HepG2 (cell line): ENCODE data around the gene TMEM219. TPM values are rescaled to one million over a fixed set of nuclear protein-coding genes. Genes with fewer than 3 reads are reported as not detected.

Experiments used
- ARNTL ChIP-seq: sonication (generic); formaldehyde crosslinking; IDR thresholded peaks from 2 replicates; pipeline ENCODE4 v1.4.0; 2020; ENCODE audit warnings: mild to moderate bottlenecking, missing genetic modification reagents
- SALL1 ChIP-seq: sonication (generic); formaldehyde crosslinking; IDR thresholded peaks from 2 replicates; pipeline ENCODE4 v1.8.0; 2022; ENCODE audit warnings: mild to moderate bottlenecking, missing genetic modification reagents
- TARDBP ChIP-seq: sonication (generic); formaldehyde crosslinking; IDR thresholded peaks from 2 replicates; pipeline ENCODE4 v1.8.0; 2022; ENCODE audit warnings: mild to moderate bottlenecking, missing genetic modification reagents
- ZNF253 ChIP-seq: sonication (generic); formaldehyde crosslinking; IDR thresholded peaks from 2 replicates; pipeline ENCODE4 v1.8.0; 2022; ENCODE audit warnings: mild to moderate bottlenecking, missing genetic modification reagents, borderline replicate concordance
- ZNF329 ChIP-seq: sonication (generic); formaldehyde crosslinking; IDR thresholded peaks from 2 replicates; pipeline ENCODE4 v1.9.0; 2021; ENCODE audit warnings: low read depth, mild to moderate bottlenecking, missing genetic modification reagents
- ZNF713 ChIP-seq: sonication (generic); formaldehyde crosslinking; IDR thresholded peaks from 2 replicates; pipeline ENCODE4 v1.4.0; 2020; ENCODE audit warnings: mild to moderate bottlenecking, missing genetic modification reagents
- ZNF788 ChIP-seq: sonication (generic); formaldehyde crosslinking; IDR thresholded peaks from 2 replicates; pipeline ENCODE4 v1.5.0; 2020; ENCODE audit warnings: mild to moderate bottlenecking, missing genetic modification reagents, borderline replicate concordance
- polyA plus RNA-seq, 8 experiments: library from polyadenylated mRNA; depleted of rRNA in 3 of 8; stranded (reverse) in 7 of 8; unstranded in 1 of 8; fragments of >200 nt; fragmentation: Illumina TruSeq in 4 of 8; extraction: Trizol in 4 of 8; gene quantifications; 2 replicates each; pipeline versions ENCODE4 v1.2.1 to v1.2.3, GENCODE V29; 2011 to 2016; ENCODE audit warnings: low read depth in 4 of 8, missing spikeins in 1 of 8, mixed read lengths in 1 of 8; ENCODE audit not compliant: insufficient read depth in 1 of 8
- total RNA-seq, 5 experiments: library from RNA; depleted of rRNA; stranded (reverse); fragments of >200 nt; fragmentation: Illumina TruSeq; extraction: Trizol; gene quantifications; 2 replicates each; pipeline ENCODE4 v1.2.3, GENCODE V29; 2016; ENCODE audit warnings: low read depth in 1 of 5
- TF ChIP-seq, protein P1 (sequence below): sonication (generic); formaldehyde crosslinking; IDR thresholded peaks from 2 replicates; pipeline ENCODE4 v1.8.1; 2023; ENCODE audit warnings: mild to moderate bottlenecking, moderate library complexity, missing genetic modification reagents
- TF ChIP-seq, protein P2 (sequence below): sonication (generic); formaldehyde crosslinking; IDR thresholded peaks from 2 replicates; pipeline ENCODE4 v1.5.0; 2020; ENCODE audit warnings: missing genetic modification reagents
- TF ChIP-seq, protein P3 (sequence below): sonication (generic); formaldehyde crosslinking; IDR thresholded peaks from 2 replicates; pipeline ENCODE4 v1.5.0; 2020; ENCODE audit warnings: mild to moderate bottlenecking, missing genetic modification reagents
- TF ChIP-seq, protein P4 (sequence below): sonication (generic); formaldehyde crosslinking; IDR thresholded peaks from 2 replicates; pipeline ENCODE4 v1.5.0; 2020; ENCODE audit warnings: missing genetic modification reagents, mild to moderate bottlenecking, borderline replicate concordance
- TF ChIP-seq, protein P5 (sequence below): sonication (generic); formaldehyde crosslinking; IDR thresholded peaks from 2 replicates; pipeline ENCODE4 v1.5.0; 2020; ENCODE audit warnings: mild to moderate bottlenecking, missing genetic modification reagents, borderline replicate concordance

The TMEM219 gene
- total and polyA plus RNA-seq, 2 of the 13 experiments (the other 11 are each of a cell fraction or from before 2014, with no cell fraction given): 105 to 115 TPM

DNA sequence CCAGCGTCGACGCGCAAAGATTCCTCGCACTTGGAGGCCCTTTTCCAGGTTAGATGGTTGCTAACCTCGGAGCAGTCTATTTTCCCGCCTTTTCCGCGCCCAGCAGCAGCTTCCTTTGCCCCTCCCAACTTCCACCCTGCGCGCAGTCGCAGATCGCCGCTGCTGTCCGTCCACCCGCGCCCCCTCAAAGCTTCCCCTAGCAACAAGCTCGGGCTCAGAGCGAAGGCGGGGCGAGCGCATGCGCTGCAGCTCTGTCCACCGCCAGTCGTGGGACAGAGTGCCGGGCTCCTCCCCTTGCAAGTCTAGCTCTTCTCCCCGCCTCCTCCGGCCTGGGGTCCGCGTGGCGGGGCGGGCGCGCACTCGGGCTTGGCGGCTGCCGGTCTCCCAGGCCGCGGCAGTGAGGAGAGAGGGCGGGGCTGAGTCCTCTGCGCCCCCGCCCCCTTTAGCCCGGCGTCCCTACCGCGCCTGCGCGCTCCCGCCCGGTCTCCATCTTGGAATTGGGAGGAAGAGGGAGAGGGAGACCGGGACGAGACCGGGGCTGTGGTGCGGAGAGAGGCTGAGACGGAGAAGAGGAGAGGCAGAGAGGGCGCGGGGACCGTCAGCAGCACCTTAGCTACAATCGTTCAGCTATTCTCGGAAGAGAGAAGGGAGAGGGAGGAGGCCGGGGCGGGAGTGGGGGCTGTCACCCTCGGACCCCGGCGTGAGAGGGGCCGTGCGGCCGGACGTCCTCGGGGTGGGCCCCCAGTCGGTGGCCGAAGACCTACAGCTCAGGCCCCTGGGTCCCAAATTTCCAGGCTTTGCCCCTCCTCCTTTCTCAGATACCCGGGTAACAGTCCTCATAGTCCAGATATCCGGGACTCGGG, 11.7 kb downstream of the TMEM219 start, which contains the start of gene TAOK2 (continued):
- TF ChIP-seq, protein P1, sequence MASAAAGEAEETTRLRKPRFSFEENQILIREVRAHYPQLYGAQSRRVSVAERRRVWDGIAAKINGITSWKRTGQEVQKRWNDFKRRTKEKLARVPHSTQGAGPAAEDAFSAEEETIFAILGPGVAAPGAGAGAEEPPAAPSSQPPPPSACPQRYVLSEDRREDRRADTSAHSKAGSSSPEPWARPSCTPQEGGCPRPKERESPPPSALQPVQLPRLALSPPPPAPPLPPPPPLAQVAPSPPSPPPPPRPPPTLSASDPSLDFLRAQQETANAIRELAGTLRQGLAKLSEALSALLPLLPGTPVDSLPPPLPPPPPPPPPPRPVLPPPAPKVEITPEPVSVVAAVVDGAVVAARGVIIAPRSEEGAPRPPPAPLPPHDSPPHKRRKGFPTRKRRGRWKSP (CRISPR knock-in tag): peak; percentile 93
- TF ChIP-seq, protein P2, sequence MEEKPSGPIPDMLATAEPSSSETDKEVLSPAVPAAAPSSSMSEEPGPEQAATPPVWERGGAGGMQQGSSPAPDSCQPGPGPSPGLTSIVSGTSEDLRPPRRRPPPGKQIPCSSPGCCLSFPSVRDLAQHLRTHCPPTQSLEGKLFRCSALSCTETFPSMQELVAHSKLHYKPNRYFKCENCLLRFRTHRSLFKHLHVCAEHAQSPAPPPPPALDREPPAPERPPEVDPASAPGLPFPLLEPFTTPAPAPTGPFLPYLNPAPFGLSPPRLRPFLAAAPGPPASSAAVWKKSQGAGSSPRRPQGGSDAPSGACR: peak; percentile 65
- TF ChIP-seq ZNF788 (CRISPR knock-in tag) (peak; percentile 61; the same call in 1 of the 2 replicates), SALL1 (CRISPR knock-in tag) (peak; percentile 95), ZNF329 (CRISPR knock-in tag) (peak; percentile 64; the same call in 1 of the 2 replicates), ZNF253 (CRISPR knock-in tag) (peak; percentile 85), ZNF713 (CRISPR knock-in tag) (no peak), TARDBP (CRISPR knock-in tag) (peak; percentile 85; the same call in 1 of the 2 replicates), ARNTL (CRISPR knock-in tag) (peak; percentile 88)
- TF ChIP-seq, protein P3, sequence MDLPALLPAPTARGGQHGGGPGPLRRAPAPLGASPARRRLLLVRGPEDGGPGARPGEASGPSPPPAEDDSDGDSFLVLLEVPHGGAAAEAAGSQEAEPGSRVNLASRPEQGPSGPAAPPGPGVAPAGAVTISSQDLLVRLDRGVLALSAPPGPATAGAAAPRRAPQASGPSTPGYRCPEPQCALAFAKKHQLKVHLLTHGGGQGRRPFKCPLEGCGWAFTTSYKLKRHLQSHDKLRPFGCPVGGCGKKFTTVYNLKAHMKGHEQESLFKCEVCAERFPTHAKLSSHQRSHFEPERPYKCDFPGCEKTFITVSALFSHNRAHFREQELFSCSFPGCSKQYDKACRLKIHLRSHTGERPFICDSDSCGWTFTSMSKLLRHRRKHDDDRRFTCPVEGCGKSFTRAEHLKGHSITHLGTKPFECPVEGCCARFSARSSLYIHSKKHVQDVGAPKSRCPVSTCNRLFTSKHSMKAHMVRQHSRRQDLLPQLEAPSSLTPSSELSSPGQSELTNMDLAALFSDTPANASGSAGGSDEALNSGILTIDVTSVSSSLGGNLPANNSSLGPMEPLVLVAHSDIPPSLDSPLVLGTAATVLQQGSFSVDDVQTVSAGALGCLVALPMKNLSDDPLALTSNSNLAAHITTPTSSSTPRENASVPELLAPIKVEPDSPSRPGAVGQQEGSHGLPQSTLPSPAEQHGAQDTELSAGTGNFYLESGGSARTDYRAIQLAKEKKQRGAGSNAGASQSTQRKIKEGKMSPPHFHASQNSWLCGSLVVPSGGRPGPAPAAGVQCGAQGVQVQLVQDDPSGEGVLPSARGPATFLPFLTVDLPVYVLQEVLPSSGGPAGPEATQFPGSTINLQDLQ (CRISPR knock-in tag): 0 out of 2 replicates have a peak, but pooled peaks have one; percentile 45
- TF ChIP-seq, protein P4, sequence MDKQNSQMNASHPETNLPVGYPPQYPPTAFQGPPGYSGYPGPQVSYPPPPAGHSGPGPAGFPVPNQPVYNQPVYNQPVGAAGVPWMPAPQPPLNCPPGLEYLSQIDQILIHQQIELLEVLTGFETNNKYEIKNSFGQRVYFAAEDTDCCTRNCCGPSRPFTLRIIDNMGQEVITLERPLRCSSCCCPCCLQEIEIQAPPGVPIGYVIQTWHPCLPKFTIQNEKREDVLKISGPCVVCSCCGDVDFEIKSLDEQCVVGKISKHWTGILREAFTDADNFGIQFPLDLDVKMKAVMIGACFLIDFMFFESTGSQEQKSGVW (CRISPR knock-in tag): no peak
- TF ChIP-seq, protein P5, sequence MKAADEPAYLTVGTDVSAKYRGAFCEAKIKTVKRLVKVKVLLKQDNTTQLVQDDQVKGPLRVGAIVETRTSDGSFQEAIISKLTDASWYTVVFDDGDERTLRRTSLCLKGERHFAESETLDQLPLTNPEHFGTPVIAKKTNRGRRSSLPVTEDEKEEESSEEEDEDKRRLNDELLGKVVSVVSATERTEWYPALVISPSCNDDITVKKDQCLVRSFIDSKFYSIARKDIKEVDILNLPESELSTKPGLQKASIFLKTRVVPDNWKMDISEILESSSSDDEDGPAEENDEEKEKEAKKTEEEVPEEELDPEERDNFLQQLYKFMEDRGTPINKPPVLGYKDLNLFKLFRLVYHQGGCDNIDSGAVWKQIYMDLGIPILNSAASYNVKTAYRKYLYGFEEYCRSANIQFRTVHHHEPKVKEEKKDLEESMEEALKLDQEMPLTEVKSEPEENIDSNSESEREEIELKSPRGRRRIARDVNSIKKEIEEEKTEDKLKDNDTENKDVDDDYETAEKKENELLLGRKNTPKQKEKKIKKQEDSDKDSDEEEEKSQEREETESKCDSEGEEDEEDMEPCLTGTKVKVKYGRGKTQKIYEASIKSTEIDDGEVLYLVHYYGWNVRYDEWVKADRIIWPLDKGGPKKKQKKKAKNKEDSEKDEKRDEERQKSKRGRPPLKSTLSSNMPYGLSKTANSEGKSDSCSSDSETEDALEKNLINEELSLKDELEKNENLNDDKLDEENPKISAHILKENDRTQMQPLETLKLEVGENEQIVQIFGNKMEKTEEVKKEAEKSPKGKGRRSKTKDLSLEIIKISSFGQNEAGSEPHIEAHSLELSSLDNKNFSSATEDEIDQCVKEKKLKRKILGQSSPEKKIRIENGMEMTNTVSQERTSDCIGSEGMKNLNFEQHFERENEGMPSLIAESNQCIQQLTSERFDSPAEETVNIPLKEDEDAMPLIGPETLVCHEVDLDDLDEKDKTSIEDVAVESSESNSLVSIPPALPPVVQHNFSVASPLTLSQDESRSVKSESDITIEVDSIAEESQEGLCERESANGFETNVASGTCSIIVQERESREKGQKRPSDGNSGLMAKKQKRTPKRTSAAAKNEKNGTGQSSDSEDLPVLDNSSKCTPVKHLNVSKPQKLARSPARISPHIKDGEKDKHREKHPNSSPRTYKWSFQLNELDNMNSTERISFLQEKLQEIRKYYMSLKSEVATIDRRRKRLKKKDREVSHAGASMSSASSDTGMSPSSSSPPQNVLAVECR (CRISPR knock-in tag): peak; percentile 94
